GM23248 (cell line): ENCODE measurements around the gene HACE1.

Experiments used
- EZH2 ChIP-seq: fragments of 200-600 bp; sonication (generic); IDR thresholded peaks from 2 replicates; pipeline ENCODE4 v1.6.1; 2018; ENCODE audit warnings: antibody characterized with exemption, mild to moderate bottlenecking; ENCODE audit not compliant: insufficient read depth, poor library complexity, severe bottlenecking
- EZH2phosphoT487 ChIP-seq: fragments of 200-600 bp; sonication (generic); IDR thresholded peaks from 2 replicates; pipeline ENCODE4 v1.6.1; 2018; ENCODE audit warnings: antibody characterized with exemption, moderate library complexity, mild to moderate bottlenecking, low read depth; ENCODE audit not compliant: insufficient read depth

DNA sequence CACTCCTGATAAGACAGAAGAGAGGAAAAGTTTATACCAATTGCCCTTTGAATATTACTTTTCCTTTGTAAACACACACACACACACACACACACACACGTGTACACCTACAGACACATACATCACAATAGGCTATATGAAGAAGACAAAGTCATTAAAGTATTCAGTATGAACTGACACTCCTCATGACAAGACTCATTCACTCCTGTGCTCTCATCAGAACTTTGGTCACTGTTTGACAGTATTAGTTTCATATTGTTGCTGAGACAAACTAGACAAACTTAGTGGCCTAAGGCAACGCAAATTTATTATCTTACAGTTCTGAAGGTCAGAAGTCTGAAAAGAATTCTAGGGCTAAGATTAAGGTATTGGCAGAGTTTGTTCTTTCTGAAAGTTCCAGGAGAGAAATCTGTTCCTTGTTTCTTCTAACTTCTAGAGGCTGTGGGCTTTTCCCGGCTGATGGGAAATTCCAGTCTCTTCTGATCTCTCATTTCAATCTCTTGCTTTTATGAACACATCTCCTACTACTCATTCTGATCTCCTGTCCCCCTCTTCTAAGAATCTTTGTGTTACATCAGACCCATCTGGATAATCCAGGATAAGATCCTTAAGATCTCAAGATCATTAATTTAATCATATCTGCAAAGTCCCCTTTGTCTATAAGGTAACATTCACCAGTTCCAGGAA is 171.3 kb downstream of the HACE1 start:
- TF ChIP-seq EZH2 (no peak), EZH2phosphoT487 (no peak)
